HG03060 (cell line): ENCODE data around the gene ZCCHC2.

ENCODE experiments used
- ATAC-seq: cut with Tn5 transposase; IDR thresholded peaks from one replicate; pipeline ENCODE4 v1.9.1; 2021; ENCODE audit warnings: low read depth, moderate number of reproducible peaks; ENCODE audit not compliant: unreplicated experiment

The ZCCHC2 gene

GRCh38 chr18:62509779-62510178, 13.0 kb upstream of the ZCCHC2 start:
- ATAC-seq: no peak

DNA sequence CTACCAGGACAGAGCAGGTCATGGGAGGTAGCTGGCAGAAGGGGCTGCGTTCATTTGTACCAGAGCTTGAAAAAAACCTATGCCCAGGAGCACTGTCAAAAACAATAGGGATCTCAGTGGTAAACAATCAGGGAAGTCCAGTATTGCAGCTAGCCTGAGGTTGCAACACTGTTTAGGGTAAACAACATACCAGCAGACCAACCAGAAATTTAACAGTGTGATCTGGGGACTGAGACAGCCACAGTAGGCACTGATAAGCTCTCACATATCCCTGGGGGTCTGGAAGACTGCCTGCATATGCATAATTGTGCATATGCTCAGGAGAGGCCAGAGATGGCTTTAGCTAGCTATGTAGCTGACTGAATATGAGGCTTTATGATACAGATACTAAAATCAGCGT, 12.0 kb upstream of the ZCCHC2 start:
- ATAC-seq: no peak

- ATAC-seq: no peak
These were observed 10.3 kb upstream of the ZCCHC2 start for GRCh38 chr18:62512532-62512931.

- ATAC-seq: no peak
These were observed 9.8 kb upstream of the ZCCHC2 start for GRCh38 chr18:62512996-62513395.

DNA sequence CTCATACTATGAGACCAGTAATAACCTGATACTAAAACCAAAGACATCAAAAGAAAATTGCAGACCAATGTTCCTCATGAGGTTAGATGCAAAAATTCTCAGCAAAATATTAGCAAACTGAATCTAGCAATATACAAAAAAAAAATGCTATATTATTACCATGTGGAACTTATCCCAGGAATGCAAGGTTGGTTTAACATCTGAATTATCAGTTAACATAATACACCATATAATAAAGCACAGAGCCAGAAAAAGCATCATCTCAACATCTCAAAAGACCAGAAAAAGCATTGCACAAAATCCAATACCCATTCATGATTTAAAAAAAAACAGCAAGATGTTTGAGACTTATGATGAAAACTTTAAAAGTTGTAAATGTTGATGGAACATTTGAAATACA, 8.3 kb upstream of the ZCCHC2 start:
- ATAC-seq: no peak

GRCh38 chr18:62516242-62516641, 6.6 kb upstream of the ZCCHC2 start:
- ATAC-seq: no peak

DNA sequence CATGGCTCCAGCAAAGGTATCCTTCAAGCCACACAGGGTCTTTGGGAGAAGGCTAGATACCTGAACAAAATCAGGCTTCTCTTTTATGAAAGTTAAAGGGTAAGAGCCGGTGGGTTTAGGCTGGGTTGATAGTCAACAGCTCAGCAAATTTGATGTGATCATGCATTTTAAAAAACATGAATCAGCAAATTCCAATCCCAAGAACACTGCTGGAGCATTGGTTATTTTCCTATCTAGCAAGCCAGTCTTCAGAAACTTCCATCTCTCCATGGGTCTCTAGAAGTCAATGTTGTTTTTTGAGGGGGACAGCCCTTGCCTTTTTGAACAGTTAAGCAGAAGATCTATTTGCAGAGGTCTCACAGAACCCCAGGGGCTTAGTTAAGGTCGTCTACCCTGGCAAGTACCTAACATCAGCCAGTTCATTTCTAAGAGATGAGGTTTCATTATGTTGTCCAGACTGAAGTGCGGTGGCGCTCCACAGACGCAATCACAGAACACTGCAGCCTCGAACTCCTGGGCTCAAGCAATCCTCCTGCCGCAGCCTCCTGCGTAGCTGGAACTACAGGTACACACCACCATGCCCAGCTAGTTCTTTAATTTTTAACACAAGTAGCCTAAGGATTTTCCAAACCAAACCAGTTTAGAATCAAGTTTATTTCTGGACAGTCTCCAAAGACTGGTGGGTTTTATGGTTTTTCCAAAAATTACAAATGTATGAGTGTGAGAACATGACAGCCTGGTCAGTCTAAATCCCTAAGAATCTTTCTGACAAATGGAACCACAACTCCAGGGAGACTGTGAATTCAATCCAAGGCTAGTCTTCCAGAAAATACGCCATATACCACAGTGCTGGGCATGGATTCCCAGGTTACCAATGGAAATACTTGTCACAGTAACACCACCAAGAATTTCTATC, 4.1 kb upstream of the ZCCHC2 start:
- no peak for ATAC-seq

DNA sequence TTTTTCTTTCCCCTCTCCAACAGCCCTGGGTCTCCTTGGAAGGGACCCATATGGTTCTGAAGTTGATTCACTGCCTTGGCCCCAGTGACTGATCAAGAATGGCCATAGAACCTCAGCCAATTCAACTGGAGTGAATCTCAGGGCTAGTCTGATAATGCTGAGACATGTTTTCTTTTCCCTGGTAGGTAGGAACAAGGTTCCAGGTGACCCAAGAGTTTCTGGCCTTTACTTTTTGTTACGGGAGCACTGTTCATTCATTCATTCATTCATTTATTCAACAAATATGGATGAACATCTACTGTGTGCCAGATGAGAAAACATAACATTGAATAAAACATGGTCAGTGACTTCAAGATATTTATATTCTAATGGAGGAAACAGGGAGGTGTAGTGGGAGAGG, 3.1 kb upstream of the ZCCHC2 start:
- no peak for ATAC-seq

- no peak for ATAC-seq
These were observed 1.7 kb upstream of the ZCCHC2 start for GRCh38 chr18:62521082-62521481.

GRCh38 chr18:62521593-62521992, 1.2 kb upstream of the ZCCHC2 start:
- ATAC-seq: no peak

- ATAC-seq: no peak
These were observed 684 bp upstream of the ZCCHC2 start for GRCh38 chr18:62522178-62522503.

GRCh38 chr18:62523255-62523588, 397 bp downstream of the ZCCHC2 start:
- ATAC-seq: no peak

GRCh38 chr18:62523631-62524439, 1.0 kb downstream of the ZCCHC2 start:
- ATAC-seq: no peak

DNA sequence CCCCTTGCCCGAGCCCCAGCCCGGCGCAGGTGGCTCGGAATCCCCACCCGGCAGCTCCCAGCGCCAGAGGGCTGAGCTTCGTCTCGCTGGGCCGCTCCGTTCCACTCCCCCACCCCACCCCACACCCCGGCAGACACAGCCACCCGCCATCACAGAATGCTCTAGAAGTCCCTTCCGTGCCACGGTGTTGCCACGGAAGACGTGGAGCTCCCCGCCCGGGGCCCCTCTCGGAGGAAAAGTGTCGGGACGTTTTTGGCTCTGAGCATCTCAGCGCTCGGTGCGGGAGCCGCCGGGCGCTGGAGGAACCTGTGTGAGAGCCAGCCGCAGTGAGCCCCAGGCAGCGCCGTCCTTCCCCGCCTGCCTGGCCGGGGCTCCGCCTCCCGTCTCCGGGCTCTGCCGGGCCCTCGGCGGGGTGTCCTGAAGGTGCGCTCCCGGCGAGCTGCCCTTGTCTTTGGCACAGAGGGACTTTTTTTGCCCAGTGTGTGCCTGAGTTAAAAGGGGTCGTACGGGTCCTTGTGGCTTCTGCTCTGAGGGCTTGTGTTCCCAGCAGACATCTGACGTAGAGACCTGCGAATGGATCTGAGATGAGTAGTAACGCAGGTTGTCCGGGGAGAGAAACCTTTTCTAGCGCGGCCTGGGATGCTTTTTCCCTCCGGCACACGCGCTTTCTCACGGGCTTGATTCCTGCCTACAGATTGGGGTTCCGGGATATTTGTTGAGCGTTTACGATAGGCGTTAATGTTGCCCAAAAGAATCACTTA, 1.8 kb downstream of the ZCCHC2 start:
- no peak for ATAC-seq

DNA sequence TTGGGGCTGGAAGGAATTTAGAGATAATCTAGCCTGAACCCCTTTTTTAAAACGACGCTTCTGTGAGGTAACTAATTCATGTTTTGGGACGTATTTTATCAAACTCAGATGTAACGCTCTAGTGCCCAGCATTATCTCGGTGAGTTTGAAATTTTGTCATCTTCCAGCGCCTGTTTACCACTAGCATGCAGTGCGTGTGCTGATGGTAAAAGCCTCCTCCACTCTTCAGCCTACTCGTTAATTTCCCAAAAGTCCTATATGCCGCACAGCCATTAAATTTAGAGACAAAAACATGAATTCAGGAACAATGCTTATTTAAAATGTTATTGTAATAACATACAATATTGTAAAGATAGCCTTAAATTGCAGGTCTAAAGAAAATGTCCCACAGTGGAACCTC, 2.8 kb downstream of the ZCCHC2 start:
- no peak for ATAC-seq

- no peak for ATAC-seq
These were observed 3.5 kb downstream of the ZCCHC2 start for GRCh38 chr18:62526098-62527025.

DNA sequence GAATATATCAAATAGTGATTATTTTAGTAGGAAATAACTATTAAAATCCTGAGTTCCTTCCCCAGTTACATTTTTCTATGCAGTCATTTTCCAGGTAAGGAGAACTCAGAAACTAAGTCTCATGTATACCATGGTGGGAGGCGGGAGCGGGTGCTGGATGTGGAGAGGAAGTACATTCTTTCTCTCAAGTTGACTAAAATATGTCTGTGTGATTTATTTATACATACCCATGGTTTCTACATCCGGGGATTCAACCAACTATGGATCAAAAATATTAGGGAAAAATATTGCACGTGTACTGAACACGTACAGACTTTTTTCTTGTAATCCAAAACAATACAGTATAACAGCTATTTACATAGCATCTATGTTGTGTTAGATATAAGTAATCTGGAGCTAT, 6.8 kb downstream of the ZCCHC2 start:
- ATAC-seq: no peak

GRCh38 chr18:62531078-62531477, 8.3 kb downstream of the ZCCHC2 start:
- ATAC-seq: no peak

DNA sequence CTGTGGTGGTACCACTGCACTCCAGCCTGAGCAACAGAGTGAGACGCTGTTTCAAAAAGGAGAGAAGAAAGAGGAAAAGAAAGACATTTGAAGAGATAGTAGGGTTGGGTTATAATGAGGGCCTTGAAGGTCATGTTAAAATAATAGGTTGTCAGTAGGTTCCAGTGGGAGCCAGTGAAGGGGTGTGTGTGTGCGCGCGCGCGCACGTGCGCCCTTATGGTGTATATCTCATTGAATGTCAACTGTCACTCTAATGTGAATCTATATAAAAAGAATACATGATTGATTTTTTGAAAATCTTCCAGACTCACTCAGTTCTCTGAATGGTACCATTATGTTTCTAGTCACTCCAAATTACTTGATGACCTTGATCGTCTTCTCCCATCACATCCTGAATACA, 9.1 kb downstream of the ZCCHC2 start:
- ATAC-seq: no peak

- ATAC-seq: no peak
These were observed 13.2 kb downstream of the ZCCHC2 start for GRCh38 chr18:62536005-62536404.
